ENCODE results near the gene RPS6KC1. TPM values are rescaled to one million over a fixed set of nuclear protein-coding genes. Genes with fewer than 3 reads are reported as not detected.

Gene RPS6KC1
- total and polyA plus RNA-seq, 2 donors (not counting 1 experiment from before 2014, with no cell fraction given) = 2.4 to 19.0 TPM

- ATAC-seq (ENCODE audit: low read depth) (no peak), DNase-seq (no peak)
- intact Hi-C loops (cut with micrococcal nuclease) = no loop called here
- Histone ChIP-seq H3K27ac (ENCODE audit: low read length in 2 of 2) (no peak overlapping the region), H2AFZ (ENCODE audit: insufficient read depth, low read depth, low read length, poor library complexity, severe bottlenecking) (no peak overlapping the region), H3K79me2 (ENCODE audit: control insufficient read depth, insufficient read depth, low read length) (no peaks in the 10 kb centered on the region), H3K9me3 (ENCODE audit: control extremely low read depth in 1 of 3, control insufficient read depth in 2 of 3, insufficient read depth in 1 of 3, low read length in 2 of 3) (no peaks in the 10 kb centered on the region), H3K4me1 (ENCODE audit: control insufficient read depth in 2 of 2, insufficient read depth in 2 of 2, low read length in 2 of 2) (no peaks in the 10 kb centered on the region), H3K4me2 (replicated peaks; ENCODE audit: low read depth, low read length, poor library complexity, severe bottlenecking) (no peak overlapping the region), H3K4me3 (ENCODE audit: control extremely low read depth in 1 of 5, extremely low read depth in 1 of 5, insufficient read depth in 1 of 5, low read depth in 2 of 5, low read length in 4 of 5) (no peak overlapping the region), H3K27me3 (replicated peaks in 1 of 4; ENCODE audit: control extremely low read depth in 1 of 4, control insufficient read depth in 3 of 4, insufficient read depth in 4 of 4, low read length in 3 of 4) (no peaks in the 10 kb centered on the region), H3K9ac (ENCODE audit: low read length) (no peak overlapping the region), H3K36me3 (replicated peaks in 1 of 2; ENCODE audit: control extremely low read depth in 1 of 2, control insufficient read depth in 1 of 2, extremely low read depth in 1 of 2, insufficient read depth in 2 of 2, low read length in 1 of 2) (no peaks in the 10 kb centered on the region), H4K20me1 (ENCODE audit: control insufficient read depth, insufficient read depth, low read length, poor library complexity, severe bottlenecking) (no peaks in the 10 kb centered on the region)
- ChIA-PET POLR2A (no interaction called here), CTCF (interaction anchor here (1.2 to 1.4 kb wide), 2 partner anchors 17 to 1084 kb away, joined by 3 read pairs; no protein-coding TSS in a partner anchor)
- Mint-ChIP-seq H3K9me3 (ENCODE audit: insufficient read depth) (no peaks in the 10 kb centered on the region), H3K27ac (no peak overlapping the region), H3K4me1 (no peaks in the 10 kb centered on the region), H3K4me3 (no peak overlapping the region), H3K27me3 (no peaks in the 10 kb centered on the region)
- TF ChIP-seq CTCF (IDR thresholded peaks at IDR 0.05) = no peak
- TF ChIP-seq EZH2 (IDR thresholded peaks at IDR 0.05; ENCODE audit: borderline replicate concordance, insufficient read depth, low read depth, low read length, poor library complexity, severe bottlenecking) = no peak
Observed at GRCh38 chr1:213245260-213245910, 194.3 kb downstream of the RPS6KC1 start.

- Histone ChIP-seq H3K36me3 (replicated peaks in 1 of 2; ENCODE audit: control extremely low read depth in 1 of 2, control insufficient read depth in 1 of 2, extremely low read depth in 1 of 2, insufficient read depth in 2 of 2, low read length in 1 of 2) (no peaks in the 10 kb centered on the region), H3K27me3 (replicated peaks in 1 of 4; ENCODE audit: control extremely low read depth in 1 of 4, control insufficient read depth in 3 of 4, insufficient read depth in 4 of 4, low read length in 3 of 4) (no peaks in the 10 kb centered on the region), H3K4me2 (replicated peaks; ENCODE audit: low read depth, low read length, poor library complexity, severe bottlenecking) (no peak overlapping the region), H3K9me3 (ENCODE audit: control extremely low read depth in 1 of 3, control insufficient read depth in 2 of 3, insufficient read depth in 1 of 3, low read length in 2 of 3) (no peaks in the 10 kb centered on the region), H3K4me3 (ENCODE audit: control extremely low read depth in 1 of 5, extremely low read depth in 1 of 5, insufficient read depth in 1 of 5, low read depth in 2 of 5, low read length in 4 of 5) (no peak overlapping the region), H3K4me1 (ENCODE audit: control insufficient read depth in 2 of 2, insufficient read depth in 2 of 2, low read length in 2 of 2) (no peaks in the 10 kb centered on the region), H3K79me2 (ENCODE audit: control insufficient read depth, insufficient read depth, low read length) (no peaks in the 10 kb centered on the region), H3K27ac (ENCODE audit: low read length in 2 of 2) (no peak overlapping the region), H2AFZ (ENCODE audit: insufficient read depth, low read depth, low read length, poor library complexity, severe bottlenecking) (no peak overlapping the region), H3K9ac (ENCODE audit: low read length) (no peak overlapping the region), H4K20me1 (ENCODE audit: control insufficient read depth, insufficient read depth, low read length, poor library complexity, severe bottlenecking) (no peaks in the 10 kb centered on the region)
- H3K4me1 Mint-ChIP-seq = no peaks in the 10 kb centered on the region
- 100% methylated on average over 1 of the region's 2 CpGs for WGBS (ENCODE audit: insufficient coverage)
- H3K9me3 Mint-ChIP-seq (ENCODE audit: insufficient read depth) = no peaks in the 10 kb centered on the region
- ChIA-PET POLR2A (no interaction called here), CTCF (interaction anchor here (0.6 to 1.3 kb wide), 2 partner anchors 17 to 37 kb away, joined by 4 read pairs; no protein-coding TSS in a partner anchor)
- H3K27ac Mint-ChIP-seq = no peak overlapping the region
- H3K27me3 Mint-ChIP-seq = no peaks in the 10 kb centered on the region
- intact Hi-C loops (cut with micrococcal nuclease) = no loop called here
- no peak for ATAC-seq (ENCODE audit: low read depth)
- DNase-seq = no peak
- no peak overlapping the region for H3K4me3 Mint-ChIP-seq
- no peak for TF ChIP-seq EZH2 (IDR thresholded peaks at IDR 0.05; ENCODE audit: borderline replicate concordance, insufficient read depth, low read depth, low read length, poor library complexity, severe bottlenecking)
- no peak for TF ChIP-seq CTCF (IDR thresholded peaks at IDR 0.05)
Observed at GRCh38 chr1:213247038-213247437, 196.0 kb downstream of the RPS6KC1 start.
